HepG2 (cell line): Measurements from ENCODE around the gene IST1. TPM values are rescaled to one million over a fixed set of nuclear protein-coding genes. Genes with fewer than 3 reads are reported as not detected.

Experiments used
- PLSCR1 ChIP-seq: sonication (generic); formaldehyde crosslinking; IDR thresholded peaks from 2 replicates; pipeline ENCODE4 v1.5.0; 2020; ENCODE audit warnings: missing genetic modification reagents, mild to moderate bottlenecking, borderline replicate concordance
- POLR2G ChIP-seq: fragments of 200-400 bp; formaldehyde crosslinking; IDR thresholded peaks from 2 replicates; pipeline ENCODE4 v1.6.1; 2018; ENCODE audit warnings: mild to moderate bottlenecking, low read depth, low read length, moderate library complexity
- SMYD3 ChIP-seq: sonication (generic); formaldehyde crosslinking; IDR thresholded peaks from 2 replicates; pipeline ENCODE4 v1.8.1; 2023; ENCODE audit warnings: mild to moderate bottlenecking, missing genetic modification reagents
- SNAPC2 ChIP-seq: sonication (generic); formaldehyde crosslinking; IDR thresholded peaks from 2 replicates; pipeline ENCODE4 v1.8.1; 2022; ENCODE audit warnings: mild to moderate bottlenecking, missing genetic modification reagents
- TBX2 ChIP-seq: sonication (generic); formaldehyde crosslinking; IDR thresholded peaks from 2 replicates; pipeline ENCODE4 v1.5.0; 2020; ENCODE audit warnings: missing genetic modification reagents, mild to moderate bottlenecking, borderline replicate concordance
- TEAD3 ChIP-seq: optimal IDR thresholded peaks from 2 replicates; pipeline ENCODE3; 2016; ENCODE audit warnings: borderline replicate concordance
- TMF1 ChIP-seq: sonication (generic); formaldehyde crosslinking; IDR thresholded peaks from 2 replicates; pipeline ENCODE4 v1.8.1; 2022; ENCODE audit warnings: low read depth, missing genetic modification reagents
- TOE1 ChIP-seq: sonication (generic); formaldehyde crosslinking; IDR thresholded peaks from 2 replicates; pipeline ENCODE4 v1.4.0; 2020; ENCODE audit warnings: mild to moderate bottlenecking, missing genetic modification reagents
- TP53 ChIP-seq: sonication (generic); formaldehyde crosslinking; conservative IDR thresholded peaks from 2 replicates; pipeline ENCODE4 v1.4.0; 2020; ENCODE audit warnings: missing genetic modification reagents
- ZFAT ChIP-seq: sonication (generic); formaldehyde crosslinking; conservative IDR thresholded peaks from 2 replicates; pipeline ENCODE4 v1.8.1; 2023; ENCODE audit warnings: missing genetic modification reagents, inconsistent platforms
- ZNF136 ChIP-seq: sonication (generic); formaldehyde crosslinking; IDR thresholded peaks from 2 replicates; pipeline ENCODE4 v1.8.1; 2022; ENCODE audit warnings: low read depth, mild to moderate bottlenecking, moderate library complexity, missing genetic modification reagents
- ZNF274 ChIP-seq: sonication (generic); formaldehyde crosslinking; IDR thresholded peaks from 2 replicates; pipeline ENCODE4 v1.5.1; 2020; ENCODE audit warnings: mild to moderate bottlenecking, missing genetic modification reagents
- ZNF614 ChIP-seq: IDR thresholded peaks from 2 replicates; pipeline ENCODE4 v1.6.1; 2018; ENCODE audit warnings: missing biosample characterization, missing genetic modification reagents, inconsistent platforms, borderline replicate concordance
- ZNF709 ChIP-seq: sonication (generic); formaldehyde crosslinking; IDR thresholded peaks from 2 replicates; pipeline ENCODE4 v1.5.0; 2020; ENCODE audit warnings: mild to moderate bottlenecking, missing genetic modification reagents
- ZNF768 ChIP-seq: sonication (generic); formaldehyde crosslinking; IDR thresholded peaks from 2 replicates; pipeline ENCODE4 v1.4.0; 2020; ENCODE audit warnings: missing genetic modification reagents
- ZSCAN21 ChIP-seq: sonication (generic); formaldehyde crosslinking; IDR thresholded peaks from 2 replicates; pipeline ENCODE4 v1.8.0; 2022; ENCODE audit warnings: mild to moderate bottlenecking, missing genetic modification reagents, moderate library complexity, borderline replicate concordance
- ZSCAN29 ChIP-seq: sonication (generic); formaldehyde crosslinking; conservative IDR thresholded peaks from 2 replicates; pipeline ENCODE4 v1.4.0; 2020; ENCODE audit warnings: mild to moderate bottlenecking, missing genetic modification reagents
- polyA plus RNA-seq, 8 experiments: library from polyadenylated mRNA; depleted of rRNA in 3 of 8; stranded (reverse) in 7 of 8; unstranded in 1 of 8; fragments of >200 nt; fragmentation: Illumina TruSeq in 4 of 8; extraction: Trizol in 4 of 8; gene quantifications; 2 replicates each; pipeline versions ENCODE4 v1.2.1 to v1.2.3, GENCODE V29; 2011 to 2016; ENCODE audit warnings: low read depth in 4 of 8, missing spikeins in 1 of 8, mixed read lengths in 1 of 8; ENCODE audit not compliant: insufficient read depth in 1 of 8
- total RNA-seq, 5 experiments: library from RNA; depleted of rRNA; stranded (reverse); fragments of >200 nt; fragmentation: Illumina TruSeq; extraction: Trizol; gene quantifications; 2 replicates each; pipeline ENCODE4 v1.2.3, GENCODE V29; 2016; ENCODE audit warnings: low read depth in 1 of 5
- TF ChIP-seq, protein P1 (sequence below): sonication (generic); formaldehyde crosslinking; conservative IDR thresholded peaks from 2 replicates; pipeline ENCODE4 v1.4.0; 2020; ENCODE audit warnings: missing genetic modification reagents
- TF ChIP-seq, protein P2 (sequence below): IDR thresholded peaks from 2 replicates; pipeline ENCODE4 v1.6.1; 2016; ENCODE audit warnings: low read depth, borderline replicate concordance
- TF ChIP-seq, protein P3 (sequence below), 2 experiments: sonication (generic) in 1 of 2; formaldehyde crosslinking in 1 of 2; IDR thresholded peaks; 2 replicates each; pipeline versions ENCODE4 v1.6.1 to v1.9.0; 2014 to 2022; ENCODE audit warnings: antibody characterized with exemption in 1 of 2, borderline replicate concordance in 1 of 2, inconsistent platforms in 1 of 2, low read depth in 1 of 2, missing genetic modification reagents in 1 of 2

Gene IST1
- total and polyA plus RNA-seq, 2 of the 13 experiments (the other 11 are each of a cell fraction or from before 2014, with no cell fraction given): 346 to 415 TPM

- TF ChIP-seq, protein P1, sequence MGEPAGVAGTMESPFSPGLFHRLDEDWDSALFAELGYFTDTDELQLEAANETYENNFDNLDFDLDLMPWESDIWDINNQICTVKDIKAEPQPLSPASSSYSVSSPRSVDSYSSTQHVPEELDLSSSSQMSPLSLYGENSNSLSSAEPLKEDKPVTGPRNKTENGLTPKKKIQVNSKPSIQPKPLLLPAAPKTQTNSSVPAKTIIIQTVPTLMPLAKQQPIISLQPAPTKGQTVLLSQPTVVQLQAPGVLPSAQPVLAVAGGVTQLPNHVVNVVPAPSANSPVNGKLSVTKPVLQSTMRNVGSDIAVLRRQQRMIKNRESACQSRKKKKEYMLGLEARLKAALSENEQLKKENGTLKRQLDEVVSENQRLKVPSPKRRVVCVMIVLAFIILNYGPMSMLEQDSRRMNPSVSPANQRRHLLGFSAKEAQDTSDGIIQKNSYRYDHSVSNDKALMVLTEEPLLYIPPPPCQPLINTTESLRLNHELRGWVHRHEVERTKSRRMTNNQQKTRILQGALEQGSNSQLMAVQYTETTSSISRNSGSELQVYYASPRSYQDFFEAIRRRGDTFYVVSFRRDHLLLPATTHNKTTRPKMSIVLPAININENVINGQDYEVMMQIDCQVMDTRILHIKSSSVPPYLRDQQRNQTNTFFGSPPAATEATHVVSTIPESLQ (CRISPR knock-in tag): no peak; the same call in 1 of the 2 replicates
- TF ChIP-seq TOE1 (CRISPR knock-in tag): peak; percentile 61; the same call in 1 of the 2 replicates
- TF ChIP-seq, protein P2, sequence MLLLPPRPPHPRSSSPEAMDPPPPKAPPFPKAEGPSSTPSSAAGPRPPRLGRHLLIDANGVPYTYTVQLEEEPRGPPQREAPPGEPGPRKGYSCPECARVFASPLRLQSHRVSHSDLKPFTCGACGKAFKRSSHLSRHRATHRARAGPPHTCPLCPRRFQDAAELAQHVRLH (CRISPR knock-in tag): no peak
- peak; percentile 41; the same call in 1 of the 2 replicates for TF ChIP-seq ZNF709 (CRISPR knock-in tag)
- no peak for TF ChIP-seq PLSCR1 (CRISPR knock-in tag)
- TF ChIP-seq, protein P3, sequence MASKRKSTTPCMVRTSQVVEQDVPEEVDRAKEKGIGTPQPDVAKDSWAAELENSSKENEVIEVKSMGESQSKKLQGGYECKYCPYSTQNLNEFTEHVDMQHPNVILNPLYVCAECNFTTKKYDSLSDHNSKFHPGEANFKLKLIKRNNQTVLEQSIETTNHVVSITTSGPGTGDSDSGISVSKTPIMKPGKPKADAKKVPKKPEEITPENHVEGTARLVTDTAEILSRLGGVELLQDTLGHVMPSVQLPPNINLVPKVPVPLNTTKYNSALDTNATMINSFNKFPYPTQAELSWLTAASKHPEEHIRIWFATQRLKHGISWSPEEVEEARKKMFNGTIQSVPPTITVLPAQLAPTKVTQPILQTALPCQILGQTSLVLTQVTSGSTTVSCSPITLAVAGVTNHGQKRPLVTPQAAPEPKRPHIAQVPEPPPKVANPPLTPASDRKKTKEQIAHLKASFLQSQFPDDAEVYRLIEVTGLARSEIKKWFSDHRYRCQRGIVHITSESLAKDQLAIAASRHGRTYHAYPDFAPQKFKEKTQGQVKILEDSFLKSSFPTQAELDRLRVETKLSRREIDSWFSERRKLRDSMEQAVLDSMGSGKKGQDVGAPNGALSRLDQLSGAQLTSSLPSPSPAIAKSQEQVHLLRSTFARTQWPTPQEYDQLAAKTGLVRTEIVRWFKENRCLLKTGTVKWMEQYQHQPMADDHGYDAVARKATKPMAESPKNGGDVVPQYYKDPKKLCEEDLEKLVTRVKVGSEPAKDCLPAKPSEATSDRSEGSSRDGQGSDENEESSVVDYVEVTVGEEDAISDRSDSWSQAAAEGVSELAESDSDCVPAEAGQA (IDR thresholded peaks at IDR 0.05; ENCODE audit: low read depth): peak; percentile 96
- TF ChIP-seq, protein P3 (CRISPR knock-in tag; IDR thresholded peaks at IDR 0.05; ENCODE audit: borderline replicate concordance): peak; percentile 35
- no peak for TF ChIP-seq ZNF274
- TF ChIP-seq TP53: 0 out of 2 replicates have a peak, but pooled peaks have one; percentile 80
- peak; percentile 90; the same call in 1 of the 2 replicates for TF ChIP-seq SMYD3 (CRISPR knock-in tag)
- TF ChIP-seq ZSCAN29 (CRISPR knock-in tag): 0 out of 2 replicates have a peak, but pooled peaks have one; percentile 38
- TF ChIP-seq ZNF136 (CRISPR knock-in tag): no peak
- no peak for TF ChIP-seq ZFAT
- peak; percentile 9; the same call in 1 of the 2 replicates for TF ChIP-seq ZNF768
- peak; percentile 84; the same call in 1 of the 2 replicates for TF ChIP-seq ZNF614 (CRISPR knock-in tag)
- peak; percentile 74 for TF ChIP-seq TEAD3 (CRISPR knock-in tag)
- TF ChIP-seq SNAPC2 (CRISPR knock-in tag): 0 out of 2 replicates have a peak, but pooled peaks have one; percentile 74
- peak; percentile 44 for TF ChIP-seq TBX2
- peak; percentile 65 for TF ChIP-seq TMF1 (CRISPR knock-in tag)
- TF ChIP-seq ZSCAN21 (CRISPR knock-in tag): no peak; the same call in 1 of the 2 replicates
- peak; percentile 97 for TF ChIP-seq POLR2G
Observed at GRCh38 chr16:71845639-71846430, 49.5 kb upstream of the IST1 start, which contains the start of gene ATXN1L (continued).
